Loucy (cell line): ENCODE data around the gene SMYD5.

Experiments used
- H2AFZ ChIP-seq: fragments of 200-600 bp; sonication (generic); 2 replicates; pipeline ENCODE4 v1.6.0; 2016; ENCODE audit warnings: antibody characterized with exemption, mild to moderate bottlenecking, low read length, moderate library complexity
- H3F3A ChIP-seq: fragments of 200-600 bp; 2 replicates; pipeline ENCODE4 v1.6.0; 2016; ENCODE audit warnings: antibody characterized with exemption, low read depth, mild to moderate bottlenecking
- H3K27me3 ChIP-seq: fragments of 200-600 bp; sonication (generic); 2 replicates; pipeline ENCODE4 v1.6.1; 2014; ENCODE audit warnings: low read length, mild to moderate bottlenecking; ENCODE audit not compliant: insufficient read depth, poor library complexity, severe bottlenecking
- H3K36me3 ChIP-seq: fragments of 200-600 bp; sonication (generic); 2 replicates; pipeline ENCODE4 v1.6.1; 2016; ENCODE audit warnings: low read length; ENCODE audit not compliant: insufficient read depth
- H3K4me1 ChIP-seq: fragments of 200-600 bp; sonication (generic); 2 replicates; pipeline ENCODE4 v1.5.1; 2014; ENCODE audit warnings: low read length, mild to moderate bottlenecking; ENCODE audit not compliant: insufficient read depth, poor library complexity, severe bottlenecking
- H3K4me2 ChIP-seq: fragments of 200-600 bp; sonication (generic); 2 replicates; pipeline ENCODE4 v1.6.0; 2014; ENCODE audit warnings: antibody characterized with exemption, low read length, low read depth, mild to moderate bottlenecking; ENCODE audit not compliant: poor library complexity, severe bottlenecking
- H3K4me3 ChIP-seq: fragments of 200-600 bp; sonication (generic); 2 replicates; pipeline ENCODE4 v1.5.1; 2014; ENCODE audit warnings: low read length, mild to moderate bottlenecking, mixed read lengths; ENCODE audit not compliant: poor library complexity, severe bottlenecking
- H3K79me2 ChIP-seq: fragments of 200-600 bp; sonication (generic); 2 replicates; pipeline ENCODE4 v1.6.1; 2014; ENCODE audit warnings: low read length; ENCODE audit not compliant: insufficient read depth
- H3K9ac ChIP-seq: fragments of 200-600 bp; sonication (generic); 2 replicates; pipeline ENCODE4 v1.6.0; 2014; ENCODE audit warnings: mild to moderate bottlenecking, low read depth, low read length, moderate library complexity; ENCODE audit not compliant: poor library complexity, severe bottlenecking
- H3K9me2 ChIP-seq: fragments of 200-600 bp; sonication (generic); replicated peaks from 2 replicates; pipeline ENCODE4 v1.6.1; 2016; ENCODE audit warnings: low read depth, low read length, mixed read lengths
- H3K9me3 ChIP-seq: fragments of 200-600 bp; sonication (generic); 2 replicates; pipeline ENCODE4 v1.6.1; 2014; ENCODE audit warnings: mild to moderate bottlenecking, antibody characterized with exemption, low read length, low read depth; ENCODE audit not compliant: insufficient read depth
- H4K20me1 ChIP-seq: fragments of 200-600 bp; sonication (generic); 2 replicates; pipeline ENCODE4 v1.6.0; 2014; ENCODE audit warnings: antibody characterized with exemption, low read length, mild to moderate bottlenecking; ENCODE audit not compliant: insufficient read depth, poor library complexity, severe bottlenecking
- EZH2phosphoT487 ChIP-seq: fragments of 200-600 bp; IDR thresholded peaks from 2 replicates; pipeline ENCODE4 v1.6.1; 2018; ENCODE audit warnings: antibody characterized with exemption, mild to moderate bottlenecking, moderate library complexity, borderline replicate concordance
- TF ChIP-seq, protein P1 (sequence below): fragments of 200-600 bp; sonication (generic); conservative IDR thresholded peaks from 2 replicates; pipeline ENCODE4 v1.5.1; 2014; ENCODE audit warnings: mild to moderate bottlenecking, antibody characterized with exemption, low read length

SMYD5 gene

DNA sequence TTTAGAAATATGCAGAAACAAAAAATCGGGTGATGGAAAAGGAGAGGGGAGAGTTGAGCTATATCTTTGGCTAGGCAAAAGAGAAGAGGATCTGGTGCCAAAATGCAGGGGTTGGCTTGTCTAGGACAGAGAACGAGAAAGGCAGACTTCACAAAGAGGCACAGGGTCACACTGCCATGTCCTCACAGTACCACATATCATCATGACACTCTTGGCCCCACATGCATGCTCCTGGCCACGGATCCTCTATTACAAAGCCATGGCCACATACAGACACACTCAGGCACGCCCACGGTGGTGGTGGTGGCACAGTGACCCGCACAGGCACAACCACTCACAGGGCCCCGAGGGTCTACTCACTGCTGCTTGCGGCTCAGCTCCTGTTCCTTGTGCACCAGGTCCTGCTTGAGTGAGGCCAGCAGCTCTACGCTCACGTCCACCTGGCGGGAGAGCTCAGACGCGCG is 54.4 kb downstream of the SMYD5 start:
- Histone ChIP-seq H3K79me2 (peaks cover 3% of the 10 kb centered on the region; the same call in 1 of the 2 replicates), H3K4me2 (no peak overlapping the region)

DNA sequence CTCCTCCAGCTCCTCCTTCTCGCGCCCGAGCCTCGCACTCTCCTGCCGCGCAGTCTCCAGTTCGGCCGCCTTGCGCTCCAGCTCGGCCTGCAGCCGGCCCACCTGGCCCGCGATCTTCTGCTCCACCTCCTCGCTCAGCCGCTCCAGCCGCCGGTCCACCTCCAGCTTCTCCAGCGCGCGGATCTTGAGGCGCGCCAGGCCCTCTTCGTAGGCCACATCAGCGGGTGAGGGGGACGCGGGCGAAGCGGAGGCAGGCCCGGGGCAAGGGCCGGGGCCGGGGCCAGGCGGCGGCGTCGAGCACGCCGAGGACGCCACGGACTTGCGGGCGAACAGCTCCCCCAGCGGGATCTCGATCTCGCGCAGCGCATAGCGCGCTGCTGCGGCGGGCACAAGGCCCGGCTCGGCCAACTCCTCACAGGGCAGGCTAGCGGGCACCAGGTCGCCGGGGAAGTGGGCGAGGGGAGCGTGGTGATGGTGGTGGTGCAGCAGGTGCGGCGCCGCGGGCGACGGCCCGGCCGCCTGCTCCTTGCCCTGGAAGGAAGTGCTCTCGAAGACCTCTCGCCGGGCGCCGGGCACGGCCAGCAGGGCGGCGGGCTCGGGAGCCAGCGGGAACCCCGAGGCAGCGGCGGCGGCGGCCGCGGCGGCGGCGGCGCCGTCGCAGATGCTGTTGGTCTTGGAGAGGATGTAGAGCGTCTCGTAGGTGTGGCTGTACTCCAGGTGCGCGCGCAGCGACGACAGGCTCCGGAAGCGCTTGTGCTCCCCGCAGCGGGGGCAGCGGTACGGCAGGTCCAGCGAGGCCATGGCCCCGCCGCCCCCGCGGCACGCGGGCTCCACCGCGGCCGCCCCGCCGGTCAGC is 55.0 kb downstream of the SMYD5 start:
- no peaks in the 10 kb centered on the region for H3K27me3 ChIP-seq
- H3K36me3 ChIP-seq: peaks cover 19% of the 10 kb centered on the region; the same call in 1 of the 2 replicates
- H3K4me3 ChIP-seq: no peak overlapping the region
- H3K4me2 ChIP-seq: no peak overlapping the region
- TF ChIP-seq, protein P1, sequence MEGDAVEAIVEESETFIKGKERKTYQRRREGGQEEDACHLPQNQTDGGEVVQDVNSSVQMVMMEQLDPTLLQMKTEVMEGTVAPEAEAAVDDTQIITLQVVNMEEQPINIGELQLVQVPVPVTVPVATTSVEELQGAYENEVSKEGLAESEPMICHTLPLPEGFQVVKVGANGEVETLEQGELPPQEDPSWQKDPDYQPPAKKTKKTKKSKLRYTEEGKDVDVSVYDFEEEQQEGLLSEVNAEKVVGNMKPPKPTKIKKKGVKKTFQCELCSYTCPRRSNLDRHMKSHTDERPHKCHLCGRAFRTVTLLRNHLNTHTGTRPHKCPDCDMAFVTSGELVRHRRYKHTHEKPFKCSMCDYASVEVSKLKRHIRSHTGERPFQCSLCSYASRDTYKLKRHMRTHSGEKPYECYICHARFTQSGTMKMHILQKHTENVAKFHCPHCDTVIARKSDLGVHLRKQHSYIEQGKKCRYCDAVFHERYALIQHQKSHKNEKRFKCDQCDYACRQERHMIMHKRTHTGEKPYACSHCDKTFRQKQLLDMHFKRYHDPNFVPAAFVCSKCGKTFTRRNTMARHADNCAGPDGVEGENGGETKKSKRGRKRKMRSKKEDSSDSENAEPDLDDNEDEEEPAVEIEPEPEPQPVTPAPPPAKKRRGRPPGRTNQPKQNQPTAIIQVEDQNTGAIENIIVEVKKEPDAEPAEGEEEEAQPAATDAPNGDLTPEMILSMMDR: no peak
- no peak for TF ChIP-seq EZH2phosphoT487
- H3K9ac ChIP-seq: no peak overlapping the region
- H3K4me1 ChIP-seq: no peaks in the 10 kb centered on the region
- no peaks in the 10 kb centered on the region for H4K20me1 ChIP-seq
- no peaks in the 10 kb centered on the region for H3K9me3 ChIP-seq
- no peak overlapping the region for H2AFZ ChIP-seq
- peaks cover 6% of the 10 kb centered on the region; the same call in 1 of the 2 replicates for H3K79me2 ChIP-seq
- no peaks in the 10 kb centered on the region for H3F3A ChIP-seq
- no peaks in the 10 kb centered on the region for H3K9me2 ChIP-seq

More for the DNA sequence above, 54.4 kb downstream of the SMYD5 start:
- H2AFZ ChIP-seq: no peak overlapping the region
- TF ChIP-seq EZH2phosphoT487: no peak
- TF ChIP-seq, protein P1: no peak
- H3K27me3 ChIP-seq: no peaks in the 10 kb centered on the region
- H3K4me3 ChIP-seq: no peak overlapping the region
- H3F3A ChIP-seq: no peaks in the 10 kb centered on the region
- H4K20me1 ChIP-seq: no peaks in the 10 kb centered on the region
- no peaks in the 10 kb centered on the region for H3K4me1 ChIP-seq
- peaks cover 25% of the 10 kb centered on the region; the same call in 1 of the 2 replicates for H3K36me3 ChIP-seq
- no peaks in the 10 kb centered on the region for H3K9me2 ChIP-seq
- no peaks in the 10 kb centered on the region for H3K9me3 ChIP-seq
- H3K9ac ChIP-seq: no peak overlapping the region

GRCh38 chr2:73269686-73270465 is 55.8 kb downstream of the SMYD5 start:
- Histone ChIP-seq H3K9ac (no peak overlapping the region), H3K36me3 (peaks cover 11% of the 10 kb centered on the region; the same call in 1 of the 2 replicates), H3K4me3 (no peak overlapping the region), H3K79me2 (peaks cover 6% of the 10 kb centered on the region; the same call in 1 of the 2 replicates), H3F3A (no peaks in the 10 kb centered on the region), H3K9me3 (no peaks in the 10 kb centered on the region), H3K27me3 (no peaks in the 10 kb centered on the region), H3K4me2 (no peak overlapping the region), H3K4me1 (no peaks in the 10 kb centered on the region), H2AFZ (no peak overlapping the region), H3K9me2 (no peaks in the 10 kb centered on the region), H4K20me1 (no peaks in the 10 kb centered on the region)
- TF ChIP-seq EZH2phosphoT487: no peak
- TF ChIP-seq, protein P1: no peak
